Psoas muscle (tissue), 8 donors: ENCODE measurements around the gene COQ8B. TPM values are rescaled to one million over a fixed set of nuclear protein-coding genes. Genes with fewer than 3 reads are reported as not detected.
"Not testable (repeated sequence)": the region's sequence is repeated elsewhere in the genome, so short reads cannot be mapped to it uniquely, and the experiment has no call there.

Experiments
- ATAC-seq, 4 donors: fragments of 200-7000 bp; cut with Tn5 transposase; one replicate each; pipeline ENCODE4 v1.9.1; 2020; ENCODE audit warnings: moderate library complexity in 3 of 4, mild to moderate bottlenecking in 2 of 4
- DNase-seq, 2 donors: peaks; one replicate each; pipeline ENCODE4 v3.0.0-alpha.2; 2020
- H3K27ac ChIP-seq: fragments of 200-600 bp; one replicate; pipeline ENCODE4 v1.8.0; 2022
- H3K27me3 ChIP-seq, 3 donors: fragments of 200-600 bp in 1 of 3; one replicate each; pipeline versions ENCODE4 v1.6.1 to v1.8.0; 2013 to 2022; ENCODE audit warnings: low read length in 2 of 3, mild to moderate bottlenecking in 2 of 3, moderate library complexity in 1 of 3; ENCODE audit not compliant: insufficient read depth in 3 of 3
- H3K36me3 ChIP-seq, 2 donors: fragments of 200-600 bp in 1 of 2; one replicate each; pipeline versions ENCODE4 v1.6.1 to v1.8.0; 2013 to 2022; ENCODE audit warnings: low read depth in 1 of 2, mild to moderate bottlenecking in 1 of 2, moderate library complexity in 1 of 2; ENCODE audit not compliant: insufficient read depth in 1 of 2
- H3K4me1 ChIP-seq: fragments of 200-600 bp; one replicate; pipeline ENCODE4 v1.8.0; 2022
- H3K4me3 ChIP-seq: fragments of 200-600 bp; one replicate; pipeline ENCODE4 v1.8.0; 2022; ENCODE audit warnings: mild to moderate bottlenecking
- H3K9me3 ChIP-seq: fragments of 200-600 bp; one replicate; pipeline ENCODE4 v1.8.0; 2022
- CTCF ChIP-seq: fragments of 200-600 bp; IDR thresholded peaks from one replicate; pipeline ENCODE4 v1.8.0; 2022; ENCODE audit warnings: antibody characterized with exemption
- WGBS, 3 donors: extraction: QIAGEN DNeasy Blood & Tissue Kit; methylation state at CpG; one replicate each; pipeline versions ENCODE4 v1.1.6 to v1.1.7; 2013; 5-methylcytosine and 5-hydroxymethylcytosine counted together
- intact Hi-C, 2 donors: fragments of 100-400 bp; cut with DNase I; formaldehyde crosslinking; loops; one replicate each; pipeline versions ENCODE4 v1.11.0 to v1.14.2; 2022
- polyA plus RNA-seq, 3 donors: library from polyadenylated mRNA; stranded (reverse); fragments of 200-250 nt; gene quantifications; one replicate each; pipeline ENCODE4 v1.2.3, GENCODE V29; 2013
- total RNA-seq, 4 donors: library from RNA; stranded (reverse); fragmentation: NEBNext Ultra II Directional in 2 of 4; extraction: Animal tissue kit (Norgen Biotek cat#: 25700) in 2 of 4; gene quantifications; one replicate each; pipeline versions ENCODE4 v1.2.1 to v1.2.4, GENCODE V29; 2021 to 2023
- donor health status: healthy with polysubstance abuse.
- donor health status: DM: no; HTN: no; CAD: no; lungs with moderate emphysema.
- donor health status: Bipolar disorder and iron deficiency.
- donor health status: healthy.
- donor health status: DM: yes; HTN: yes; CAD: no.
- donor health status: DM: no; HTN: no; CAD: no.
- donor health status: DM: no; HTN: no; CAD: no.
- donor health status: DM: yes; HTN: yes; CAD: no.

COQ8B gene
- total and polyA plus RNA-seq, 7 donors = 6.8 to 43.1 (median 14.4) TPM

- Histone ChIP-seq H3K4me1 (no peaks in the 10 kb centered on the region), H3K36me3 (no peaks in the 10 kb centered on the region), H3K27me3 (no peaks in the 10 kb centered on the region), H3K4me3 (no peak overlapping the region), H3K9me3 (no peaks in the 10 kb centered on the region), H3K27ac (no peak overlapping the region)
- WGBS, 3 donors = 89 to 98% (median 97%) methylated on average over 8 of the region's 8 CpGs
- ATAC-seq (no peak), DNase-seq (peak in 1 of 2 donors; percentile 4)
- TF ChIP-seq CTCF = no peak
- intact Hi-C loops = no loop called here
Observed at GRCh38 chr19:40658031-40658430, 58.7 kb downstream of the COQ8B start.

- intact Hi-C loops, H3K27ac ChIP-seq, ATAC-seq, DNase-seq, H3K4me3 ChIP-seq, H3K4me1 ChIP-seq, H3K9me3 ChIP-seq, H3K36me3 ChIP-seq, H3K27me3 ChIP-seq: not testable (repeated sequence)
- 68 to 75% (median 72%) methylated on average over 7 of the region's 7 CpGs for WGBS, 3 donors
Observed at GRCh38 chr19:40655684-40656083, 61.0 kb downstream of the COQ8B start.

- not testable (repeated sequence) for ATAC-seq
Observed at GRCh38 chr19:40652303-40652702, 64.4 kb downstream of the COQ8B start.

GRCh38 chr19:40650749-40651305, 65.9 kb downstream of the COQ8B start:
- TF ChIP-seq CTCF = no peak
- Histone ChIP-seq H3K27me3 (no peaks in the 10 kb centered on the region), H3K9me3 (no peaks in the 10 kb centered on the region), H3K27ac (peak overlapping the region; percentile 7), H3K4me1 (peaks cover 17% of the 10 kb centered on the region), H3K36me3 (no peaks in the 10 kb centered on the region), H3K4me3 (no peak overlapping the region)
- intact Hi-C loops = no loop called here
- DNase-seq (peak; percentile 47 to 56), ATAC-seq (peak; percentile 31 to 60 (median 58))
- 70 to 79% (median 73%) methylated on average over 8 of the region's 8 CpGs for WGBS, 3 donors

More at GRCh38 chr19:40652303-40652702, 64.4 kb downstream of the COQ8B start:
- 77 to 86% (median 84%) methylated on average over 11 of the region's 11 CpGs for WGBS, 3 donors
- peak in 1 of 2 donors; percentile 15 for DNase-seq
- H3K36me3 ChIP-seq, H3K4me3 ChIP-seq, H3K9me3 ChIP-seq, H3K27ac ChIP-seq, H3K4me1 ChIP-seq, H3K27me3 ChIP-seq, intact Hi-C loops: not testable (repeated sequence)

- Histone ChIP-seq H3K4me1 (peaks cover 20% of the 10 kb centered on the region), H3K27ac (peak overlapping the region; percentile 7)
- H3K9me3 ChIP-seq, H3K4me3 ChIP-seq, ATAC-seq, intact Hi-C loops, H3K36me3 ChIP-seq, H3K27me3 ChIP-seq, DNase-seq: not testable (repeated sequence)
- 86 to 90% (median 88%) methylated on average over 9 of the region's 9 CpGs for WGBS, 3 donors
Observed at GRCh38 chr19:40649903-40650675, 66.6 kb downstream of the COQ8B start.

GRCh38 chr19:40646743-40647254, 69.9 kb downstream of the COQ8B start:
- peak overlapping the region; percentile 49 for H3K4me3 ChIP-seq
- intact Hi-C loops = no loop called here
- H3K4me1 ChIP-seq = peaks cover 18% of the 10 kb centered on the region
- WGBS, 3 donors = 34 to 52% (median 40%) methylated on average over 5 of the region's 5 CpGs
- no peaks in the 10 kb centered on the region for H3K27me3 ChIP-seq
- H3K36me3 ChIP-seq = no peaks in the 10 kb centered on the region
- DNase-seq = no peak
- peak overlapping the region; percentile 76 for H3K27ac ChIP-seq
- H3K9me3 ChIP-seq = no peaks in the 10 kb centered on the region
- TF ChIP-seq CTCF = no peak
- ATAC-seq = peak in 1 of 4 donors; percentile 12
